ENCODE results near the gene AFP. TPM values are rescaled to one million over a fixed set of nuclear protein-coding genes. Genes with fewer than 3 reads are reported as not detected.

AFP gene
- polyA plus RNA-seq, 1 donor from 2014 or later: not detected

DNA sequence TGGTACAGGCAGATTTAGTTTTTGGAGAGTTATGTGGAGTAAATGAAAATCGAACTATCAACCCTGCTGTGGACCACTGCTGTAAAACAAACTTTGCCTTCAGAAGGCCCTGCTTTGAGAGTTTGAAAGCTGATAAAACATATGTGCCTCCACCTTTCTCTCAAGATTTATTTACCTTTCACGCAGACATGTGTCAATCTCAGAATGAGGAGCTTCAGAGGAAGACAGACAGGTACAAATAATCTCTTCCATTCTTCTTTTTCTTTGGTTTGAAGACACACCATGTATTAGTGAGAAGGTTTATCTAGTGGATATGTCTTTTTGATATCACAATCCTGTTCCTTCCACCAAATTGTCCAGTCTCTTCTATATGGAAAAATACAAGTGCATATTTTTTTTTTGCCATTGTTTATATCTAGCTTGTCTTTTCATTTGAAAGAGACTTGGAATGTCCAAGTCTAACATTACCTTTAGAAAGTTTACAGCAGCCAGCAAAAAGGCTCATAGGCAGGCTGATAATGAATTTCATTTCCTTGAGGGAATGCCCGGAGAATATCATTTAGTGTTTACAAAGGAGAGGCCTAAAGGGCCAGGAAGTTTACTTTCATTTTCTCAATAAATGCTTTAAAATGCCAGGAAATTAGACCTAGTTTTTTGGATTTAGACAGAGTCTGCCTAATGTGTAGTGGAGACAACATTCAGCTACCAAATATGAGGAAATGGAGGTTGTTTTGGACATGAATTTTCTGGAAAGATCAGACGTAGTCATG, 64.2 kb downstream of the AFP start:
- no peak overlapping the region for H2AFZ ChIP-seq (ENCODE audit: low read depth, low read length)
- no peaks in the 10 kb centered on the region for H4K20me1 ChIP-seq (ENCODE audit: insufficient read depth)
- no peaks in the 10 kb centered on the region for H3K79me2 ChIP-seq (replicated peaks; ENCODE audit: insufficient read depth, low read length)

DNA sequence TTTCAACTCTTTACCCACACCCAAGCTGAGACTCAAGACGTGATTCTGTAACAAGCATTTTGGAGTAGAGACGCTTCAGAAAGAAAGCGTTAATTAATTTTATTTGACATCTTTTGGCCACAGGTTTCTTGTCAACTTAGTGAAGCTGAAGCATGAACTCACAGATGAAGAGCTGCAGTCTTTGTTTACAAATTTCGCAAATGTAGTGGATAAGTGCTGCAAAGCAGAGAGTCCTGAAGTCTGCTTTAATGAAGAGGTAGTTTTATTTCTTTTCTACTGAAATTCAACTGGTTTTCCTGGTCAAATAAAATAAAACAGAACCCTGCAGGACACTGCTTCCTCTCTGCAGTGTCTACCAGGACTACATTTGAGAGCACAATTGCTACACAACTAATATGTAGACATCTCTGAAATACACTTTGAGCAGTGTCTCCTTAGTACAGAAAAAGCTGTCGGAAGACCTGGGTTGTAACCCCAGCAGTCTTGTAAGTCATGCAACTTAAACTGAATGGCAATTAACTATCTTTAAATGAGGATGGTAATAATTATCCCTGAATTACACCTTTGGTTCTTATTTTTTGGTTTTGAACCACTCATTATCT, 65.7 kb downstream of the AFP start:
- no peaks in the 10 kb centered on the region for H3K9me2 ChIP-seq (ENCODE audit: insufficient read depth, low read length)
- no peak overlapping the region for H3K4me2 ChIP-seq (ENCODE audit: low read length)
- H3K27me3 ChIP-seq (ENCODE audit: insufficient read depth, low read depth, low read length): no peaks in the 10 kb centered on the region
- no peak for TF ChIP-seq SMC3 (conservative IDR thresholded peaks at IDR 0.05; ENCODE audit: poor library complexity)
- no peak for TF ChIP-seq TAF1 (IDR thresholded peaks at IDR 0.05; ENCODE audit: low read depth)
- no peak for TF ChIP-seq POLR2AphosphoS5 (IDR thresholded peaks at IDR 0.05)
- no peak for TF ChIP-seq MXI1 (conservative IDR thresholded peaks at IDR 0.05; ENCODE audit: poor library complexity, severe bottlenecking)
- no peak for TF ChIP-seq RAD21 (conservative IDR thresholded peaks at IDR 0.05)
- no peak for TF ChIP-seq CTCF (IDR thresholded peaks at IDR 0.05; ENCODE audit: poor library complexity, severe bottlenecking)
- no peak for TF ChIP-seq EZH2 (IDR thresholded peaks at IDR 0.05; ENCODE audit: borderline replicate concordance, insufficient read depth, low read length, poor library complexity, severe bottlenecking)
- TF ChIP-seq EP300 (conservative IDR thresholded peaks at IDR 0.05; ENCODE audit: poor library complexity, severe bottlenecking): no peak
- TF ChIP-seq, protein P1, sequence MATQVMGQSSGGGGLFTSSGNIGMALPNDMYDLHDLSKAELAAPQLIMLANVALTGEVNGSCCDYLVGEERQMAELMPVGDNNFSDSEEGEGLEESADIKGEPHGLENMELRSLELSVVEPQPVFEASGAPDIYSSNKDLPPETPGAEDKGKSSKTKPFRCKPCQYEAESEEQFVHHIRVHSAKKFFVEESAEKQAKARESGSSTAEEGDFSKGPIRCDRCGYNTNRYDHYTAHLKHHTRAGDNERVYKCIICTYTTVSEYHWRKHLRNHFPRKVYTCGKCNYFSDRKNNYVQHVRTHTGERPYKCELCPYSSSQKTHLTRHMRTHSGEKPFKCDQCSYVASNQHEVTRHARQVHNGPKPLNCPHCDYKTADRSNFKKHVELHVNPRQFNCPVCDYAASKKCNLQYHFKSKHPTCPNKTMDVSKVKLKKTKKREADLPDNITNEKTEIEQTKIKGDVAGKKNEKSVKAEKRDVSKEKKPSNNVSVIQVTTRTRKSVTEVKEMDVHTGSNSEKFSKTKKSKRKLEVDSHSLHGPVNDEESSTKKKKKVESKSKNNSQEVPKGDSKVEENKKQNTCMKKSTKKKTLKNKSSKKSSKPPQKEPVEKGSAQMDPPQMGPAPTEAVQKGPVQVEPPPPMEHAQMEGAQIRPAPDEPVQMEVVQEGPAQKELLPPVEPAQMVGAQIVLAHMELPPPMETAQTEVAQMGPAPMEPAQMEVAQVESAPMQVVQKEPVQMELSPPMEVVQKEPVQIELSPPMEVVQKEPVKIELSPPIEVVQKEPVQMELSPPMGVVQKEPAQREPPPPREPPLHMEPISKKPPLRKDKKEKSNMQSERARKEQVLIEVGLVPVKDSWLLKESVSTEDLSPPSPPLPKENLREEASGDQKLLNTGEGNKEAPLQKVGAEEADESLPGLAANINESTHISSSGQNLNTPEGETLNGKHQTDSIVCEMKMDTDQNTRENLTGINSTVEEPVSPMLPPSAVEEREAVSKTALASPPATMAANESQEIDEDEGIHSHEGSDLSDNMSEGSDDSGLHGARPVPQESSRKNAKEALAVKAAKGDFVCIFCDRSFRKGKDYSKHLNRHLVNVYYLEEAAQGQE (IDR thresholded peaks at IDR 0.05; ENCODE audit: borderline replicate concordance): no peak
- no peaks in the 10 kb centered on the region for H4K20me1 ChIP-seq (ENCODE audit: insufficient read depth)
- no peak overlapping the region for H3K4me3 ChIP-seq (ENCODE audit: low read length)
- no peaks in the 10 kb centered on the region for H3F3A ChIP-seq (ENCODE audit: insufficient read depth, low read length, poor library complexity, severe bottlenecking)
- no peaks in the 10 kb centered on the region for H3K36me3 ChIP-seq (ENCODE audit: insufficient read depth, low read length)
- no peaks in the 10 kb centered on the region for H3K9me3 ChIP-seq (ENCODE audit: low read length)
- no peak overlapping the region for H3K9ac ChIP-seq (ENCODE audit: low read length)
- no peak overlapping the region for H3K27ac ChIP-seq (ENCODE audit: low read length)
- no peak overlapping the region for H2AFZ ChIP-seq (ENCODE audit: low read depth, low read length)
- no peaks in the 10 kb centered on the region for H3K79me2 ChIP-seq (replicated peaks; ENCODE audit: insufficient read depth, low read length)

More for the DNA sequence above, 64.2 kb downstream of the AFP start:
- Histone ChIP-seq H3K9me2 (ENCODE audit: insufficient read depth, low read length) (no peaks in the 10 kb centered on the region), H3K9me3 (ENCODE audit: low read length) (no peaks in the 10 kb centered on the region), H3F3A (ENCODE audit: insufficient read depth, low read length, poor library complexity, severe bottlenecking) (no peaks in the 10 kb centered on the region), H3K4me2 (ENCODE audit: low read length) (no peak overlapping the region), H3K4me3 (ENCODE audit: low read length) (no peak overlapping the region), H3K27ac (ENCODE audit: low read length) (no peak overlapping the region), H3K36me3 (ENCODE audit: insufficient read depth, low read length) (no peaks in the 10 kb centered on the region), H3K9ac (ENCODE audit: low read length) (no peak overlapping the region), H3K27me3 (ENCODE audit: insufficient read depth, low read depth, low read length) (no peaks in the 10 kb centered on the region)
- TF ChIP-seq EP300 (conservative IDR thresholded peaks at IDR 0.05; ENCODE audit: poor library complexity, severe bottlenecking): peak; percentile 41
- TF ChIP-seq EZH2 (IDR thresholded peaks at IDR 0.05; ENCODE audit: borderline replicate concordance, insufficient read depth, low read length, poor library complexity, severe bottlenecking): no peak

Measured in neural cell (in vitro differentiated cells).